Measurements from ENCODE around the gene SLC46A2.

Gene SLC46A2

GRCh38 chr9:112890106-112891081, at the start of gene SLC46A2:
TSS of gene SLC46A2 (minus strand) at chr9:112890876. CDS start at chr9:112890681, 195 bp downstream.
- DNase-seq (ENCODE audit: low read depth in 3 of 3) = no peak

- DNase-seq (ENCODE audit: low read depth in 3 of 3) = no peak
Observed at GRCh38 chr9:112939418-112939817, 48.7 kb upstream of the SLC46A2 start.

- DNase-seq (ENCODE audit: low read depth in 3 of 3) = no peak
Observed at GRCh38 chr9:112933696-112934095, 43.0 kb upstream of the SLC46A2 start.

GRCh38 chr9:112925058-112925641, 34.5 kb upstream of the SLC46A2 start:
- no peak for DNase-seq (ENCODE audit: low read depth in 3 of 3)

GRCh38 chr9:112921549-112921948, 30.9 kb upstream of the SLC46A2 start:
- no peak for DNase-seq (ENCODE audit: low read depth in 3 of 3)

GRCh38 chr9:112917987-112918362, 27.3 kb upstream of the SLC46A2 start:
- no peak for DNase-seq (ENCODE audit: low read depth in 3 of 3)

GRCh38 chr9:112917047-112917986, 26.6 kb upstream of the SLC46A2 start:
- no peak for DNase-seq (ENCODE audit: low read depth in 3 of 3)

GRCh38 chr9:112914524-112914923, 23.8 kb upstream of the SLC46A2 start:
- DNase-seq (ENCODE audit: low read depth in 3 of 3) = no peak

- no peak for DNase-seq (ENCODE audit: low read depth in 3 of 3)
Observed at GRCh38 chr9:112913326-112913725, 22.6 kb upstream of the SLC46A2 start.

- DNase-seq (ENCODE audit: low read depth in 3 of 3) = no peak
Observed at GRCh38 chr9:112912636-112913035, 22.0 kb upstream of the SLC46A2 start.

- no peak for DNase-seq (ENCODE audit: low read depth in 3 of 3)
Observed at GRCh38 chr9:112911736-112912135, 21.1 kb upstream of the SLC46A2 start.

GRCh38 chr9:112905084-112905483, 14.4 kb upstream of the SLC46A2 start:
- no peak for DNase-seq (ENCODE audit: low read depth in 3 of 3)

GRCh38 chr9:112900901-112901300, 10.2 kb upstream of the SLC46A2 start:
- DNase-seq (ENCODE audit: low read depth in 3 of 3) = no peak

GRCh38 chr9:112900488-112900887, 9.8 kb upstream of the SLC46A2 start:
- DNase-seq (ENCODE audit: low read depth in 3 of 3) = no peak

- DNase-seq (ENCODE audit: low read depth in 3 of 3) = no peak
Observed at GRCh38 chr9:112898872-112899311, 8.2 kb upstream of the SLC46A2 start.

GRCh38 chr9:112896131-112896530, 5.5 kb upstream of the SLC46A2 start:
- DNase-seq (ENCODE audit: low read depth in 3 of 3) = no peak

GRCh38 chr9:112894699-112895098, 4.0 kb upstream of the SLC46A2 start:
- no peak for DNase-seq (ENCODE audit: low read depth in 3 of 3)

GRCh38 chr9:112894041-112894440, 3.4 kb upstream of the SLC46A2 start:
- no peak for DNase-seq (ENCODE audit: low read depth in 3 of 3)

GRCh38 chr9:112892981-112893380, 2.3 kb upstream of the SLC46A2 start:
- DNase-seq (ENCODE audit: low read depth in 3 of 3) = no peak

GRCh38 chr9:112891521-112891920, 845 bp upstream of the SLC46A2 start:
- DNase-seq (ENCODE audit: low read depth in 3 of 3) = no peak

- no peak for DNase-seq (ENCODE audit: low read depth in 3 of 3)
Observed at GRCh38 chr9:112887381-112887780, 3.3 kb downstream of the SLC46A2 start.

GRCh38 chr9:112886351-112886750, 4.3 kb downstream of the SLC46A2 start:
- no peak for DNase-seq (ENCODE audit: low read depth in 3 of 3)
